Erythroblast (primary cell): Measurements from ENCODE around the gene KLHDC3.

Experiments used
- GATA1 ChIP-seq: IDR thresholded peaks from 2 replicates; pipeline ENCODE4 v1.6.1; 2011; ENCODE audit warnings: low read depth, mild to moderate bottlenecking, control low read depth, low read length, moderate library complexity
- POLR2A ChIP-seq: IDR thresholded peaks from 2 replicates; pipeline ENCODE4 v1.6.1; 2011; ENCODE audit warnings: mild to moderate bottlenecking, low read length

DNA sequence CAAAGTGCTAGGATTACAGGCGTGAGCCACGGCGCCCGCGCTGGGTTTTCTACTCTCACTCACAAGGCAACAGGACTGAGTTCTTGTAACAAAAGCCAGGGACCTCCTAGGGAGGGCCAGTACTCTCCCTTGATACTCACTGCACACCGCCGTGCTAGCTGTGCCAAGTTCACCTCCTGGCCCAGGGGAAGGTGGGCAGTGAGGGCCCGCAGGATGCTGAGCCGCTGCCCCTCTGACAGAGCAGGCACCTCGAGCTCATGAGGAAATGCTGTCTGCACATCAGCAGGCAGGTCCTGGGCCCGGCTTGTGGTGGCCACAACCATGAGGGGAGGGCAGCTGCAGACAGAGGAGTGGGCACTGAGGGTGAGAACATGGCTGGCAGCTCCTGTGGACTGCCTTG is 46.8 kb upstream of the KLHDC3 start:
- TF ChIP-seq POLR2A, result no peak
- no peak for TF ChIP-seq GATA1
